ENCODE measurements around the gene R3HDM2. TPM values are rescaled to one million over a fixed set of nuclear protein-coding genes. Genes with fewer than 3 reads are reported as not detected.

R3HDM2 gene
- total RNA-seq, 1 donor from 2014 or later = 32.9 TPM

DNA sequence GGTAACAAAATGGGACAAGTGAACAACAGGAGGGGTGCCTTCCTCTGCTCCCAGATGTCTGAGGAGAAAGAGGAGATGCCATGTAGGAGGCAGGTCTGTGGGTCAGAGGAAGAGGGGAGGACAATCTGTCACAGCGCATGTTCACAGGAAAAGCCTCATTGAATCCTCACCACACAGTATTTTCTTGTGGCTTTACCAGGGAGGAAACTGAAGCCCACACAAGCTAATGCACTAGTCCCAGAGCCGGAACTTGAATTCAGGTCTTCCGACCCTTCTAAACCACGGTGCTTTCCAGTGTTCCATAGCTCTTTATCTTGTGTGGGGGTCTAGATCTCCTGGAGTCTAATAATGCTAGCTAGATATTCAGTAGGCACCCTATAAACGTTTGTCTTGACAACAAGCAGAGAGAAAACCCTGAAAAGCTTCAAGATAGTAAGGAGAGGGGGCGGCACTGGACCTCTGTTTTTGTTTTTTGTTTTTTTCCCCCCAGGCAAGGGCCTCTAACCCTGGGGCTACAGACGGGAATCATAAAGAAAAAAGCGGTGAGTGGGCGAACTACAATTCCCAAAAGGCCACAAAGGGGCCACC is 201.7 kb downstream of the R3HDM2 start:
- DNase-seq = no peak

DNA sequence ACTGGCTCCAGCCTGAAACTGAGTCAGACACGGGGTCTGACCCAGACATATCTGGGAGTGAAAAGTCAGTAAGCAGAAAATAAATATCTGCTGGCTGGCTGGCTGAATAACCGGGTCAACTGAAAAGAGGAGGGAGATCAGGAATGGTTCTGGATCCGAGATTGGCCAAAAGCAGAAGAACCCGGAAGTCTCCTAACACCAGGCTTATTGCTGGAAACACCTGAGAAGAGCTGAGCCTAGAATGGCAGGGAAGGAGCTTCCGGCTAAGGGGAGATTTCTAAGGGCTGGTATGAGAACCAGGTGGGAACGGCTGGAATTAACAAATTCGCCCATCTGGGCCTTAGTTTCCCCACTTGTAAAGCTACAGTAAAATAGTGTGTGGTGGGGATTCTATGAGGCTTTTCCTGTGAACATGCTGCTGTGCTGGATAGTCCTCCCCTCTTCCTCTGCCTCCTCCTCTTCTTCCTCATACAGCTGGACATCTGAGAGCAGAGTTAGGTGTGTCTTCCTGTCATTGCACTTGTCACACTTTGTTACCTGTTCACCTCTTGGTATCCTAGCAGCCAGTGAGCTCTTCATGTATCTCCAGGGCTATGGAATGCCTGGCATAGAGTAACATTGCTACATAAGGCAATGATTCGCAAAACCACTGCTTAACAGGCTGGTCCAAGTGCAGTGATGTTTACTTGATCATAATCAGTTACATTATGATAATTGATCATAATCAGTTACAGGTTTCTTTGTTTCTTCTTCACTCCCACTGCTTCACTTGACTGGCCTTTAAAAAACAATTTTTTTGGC is 203.3 kb downstream of the R3HDM2 start:
- no peak for DNase-seq

DNA sequence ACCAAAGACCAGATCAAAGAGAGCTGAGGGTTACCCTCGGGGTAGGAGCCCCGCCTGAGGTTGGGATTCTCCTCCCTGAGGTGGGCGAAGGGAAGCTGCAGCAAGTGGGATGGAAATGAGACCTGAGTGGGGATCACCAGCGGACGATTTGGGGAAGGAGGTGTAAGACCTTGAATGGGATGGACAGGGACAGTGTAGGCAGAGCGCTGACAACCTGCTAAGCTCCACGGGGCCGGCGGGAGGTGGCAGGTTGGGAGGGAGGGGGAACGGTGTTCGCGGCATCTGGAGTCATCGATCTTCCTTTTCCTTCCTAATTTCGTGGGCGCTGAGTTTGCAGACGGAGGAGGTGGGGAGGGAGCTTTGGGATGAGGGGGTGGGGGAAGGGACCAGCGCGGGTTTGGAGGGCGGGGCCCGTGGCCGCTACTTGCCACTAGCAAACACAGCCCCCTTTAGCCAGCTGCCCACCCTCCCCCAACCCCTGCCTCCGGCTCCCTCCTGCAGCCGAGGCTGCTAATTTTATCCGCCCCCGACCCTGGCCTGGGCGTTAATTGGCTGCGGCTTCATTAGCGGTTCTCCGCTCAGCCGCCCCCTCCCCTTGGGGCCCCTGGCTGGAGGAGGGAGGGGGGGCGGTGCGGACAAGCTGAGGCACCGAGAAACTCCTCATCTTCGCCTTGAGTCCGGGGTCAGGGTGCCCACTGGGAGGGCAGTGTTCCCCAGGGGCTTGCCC is 204.1 kb downstream of the R3HDM2 start:
- DNase-seq = no peak

DNA sequence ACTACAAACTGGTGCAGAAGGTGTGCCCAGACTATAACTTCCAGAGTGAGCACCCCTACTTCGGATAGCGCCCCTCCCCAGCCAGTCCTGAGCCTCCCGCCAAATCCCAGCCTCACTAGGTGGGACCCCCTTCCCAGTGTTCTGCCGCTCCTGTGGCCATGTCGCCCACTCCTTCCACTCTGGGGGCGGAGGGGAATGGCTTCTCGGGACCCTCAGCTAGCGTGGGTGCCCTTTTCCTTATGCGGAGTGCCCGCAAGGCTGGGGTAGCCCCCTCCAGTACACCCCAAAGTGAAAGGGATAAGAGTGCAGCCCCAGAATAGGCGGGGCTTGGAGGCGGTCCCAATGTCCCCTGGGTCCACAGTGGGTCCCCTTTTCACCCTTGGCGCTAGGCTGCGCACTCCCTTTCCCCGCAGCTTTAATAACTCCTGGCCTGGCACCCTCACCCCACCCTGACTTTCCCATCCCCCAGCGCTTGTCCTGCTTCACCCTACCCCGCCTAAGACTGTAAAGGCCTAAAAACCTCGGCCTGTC is 205.1 kb downstream of the R3HDM2 start:
- no peak for DNase-seq

DNA sequence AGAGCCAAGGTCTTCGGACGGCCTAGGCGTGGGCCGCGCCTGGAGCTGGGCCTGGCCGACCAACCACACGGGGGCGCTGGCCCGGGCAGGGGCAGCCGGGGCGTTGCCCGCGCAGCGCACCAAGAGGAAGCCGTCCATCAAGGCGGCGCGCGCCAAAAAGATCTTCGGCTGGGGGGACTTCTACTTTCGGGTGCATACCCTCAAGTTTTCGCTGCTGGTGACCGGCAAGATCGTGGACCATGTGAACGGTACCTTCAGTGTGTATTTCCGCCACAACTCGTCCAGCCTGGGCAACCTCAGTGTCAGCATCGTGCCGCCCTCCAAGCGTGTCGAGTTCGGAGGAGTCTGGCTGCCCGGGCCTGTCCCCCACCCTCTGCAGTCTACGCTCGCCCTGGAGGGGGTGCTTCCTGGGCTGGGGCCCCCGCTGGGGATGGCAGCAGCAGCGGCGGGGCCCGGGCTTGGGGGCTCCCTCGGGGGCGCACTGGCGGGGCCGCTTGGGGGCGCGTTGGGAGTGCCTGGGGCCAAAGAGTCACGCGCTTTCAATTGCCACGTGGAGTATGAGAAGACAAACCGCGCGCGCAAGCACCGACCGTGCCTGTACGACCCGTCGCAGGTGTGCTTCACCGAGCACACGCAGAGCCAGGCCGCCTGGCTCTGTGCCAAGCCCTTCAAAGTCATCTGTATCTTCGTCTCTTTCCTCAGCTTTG is 205.7 kb downstream of the R3HDM2 start:
- no peak for DNase-seq

DNA sequence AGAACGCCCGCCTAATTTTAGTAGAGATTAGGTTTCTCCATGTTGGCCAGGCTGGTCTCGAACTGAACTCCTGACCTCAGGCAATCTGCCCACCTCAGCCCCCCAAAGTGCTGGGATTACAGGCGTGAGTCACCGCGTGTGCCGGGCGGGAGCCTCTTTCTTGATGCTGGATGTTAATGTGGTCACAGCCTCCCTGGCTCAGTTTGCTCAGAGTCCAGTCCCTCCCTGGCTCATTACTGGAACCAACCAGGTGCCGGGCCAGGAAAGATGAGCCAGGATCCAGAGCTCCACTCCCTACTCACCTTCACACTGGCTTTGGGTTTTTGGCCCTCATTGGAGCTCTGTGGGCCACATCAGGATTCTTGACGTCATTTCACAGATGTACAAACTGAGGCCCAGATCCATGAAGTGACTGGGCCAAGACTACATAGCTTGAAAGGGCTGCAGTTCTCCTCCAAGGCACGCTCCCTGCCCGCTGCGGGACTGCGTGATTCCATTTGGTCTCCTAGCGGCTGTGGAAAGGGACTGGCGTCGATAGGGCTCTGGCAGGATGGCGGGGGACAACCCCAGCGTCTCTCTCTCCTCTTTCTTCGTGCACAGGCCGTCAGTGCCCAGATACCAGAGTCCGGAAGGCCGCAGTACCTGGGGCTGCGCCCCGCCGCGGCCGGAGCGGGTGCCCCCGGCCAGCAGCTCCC is 206.4 kb downstream of the R3HDM2 start:
- no peak for DNase-seq

DNA sequence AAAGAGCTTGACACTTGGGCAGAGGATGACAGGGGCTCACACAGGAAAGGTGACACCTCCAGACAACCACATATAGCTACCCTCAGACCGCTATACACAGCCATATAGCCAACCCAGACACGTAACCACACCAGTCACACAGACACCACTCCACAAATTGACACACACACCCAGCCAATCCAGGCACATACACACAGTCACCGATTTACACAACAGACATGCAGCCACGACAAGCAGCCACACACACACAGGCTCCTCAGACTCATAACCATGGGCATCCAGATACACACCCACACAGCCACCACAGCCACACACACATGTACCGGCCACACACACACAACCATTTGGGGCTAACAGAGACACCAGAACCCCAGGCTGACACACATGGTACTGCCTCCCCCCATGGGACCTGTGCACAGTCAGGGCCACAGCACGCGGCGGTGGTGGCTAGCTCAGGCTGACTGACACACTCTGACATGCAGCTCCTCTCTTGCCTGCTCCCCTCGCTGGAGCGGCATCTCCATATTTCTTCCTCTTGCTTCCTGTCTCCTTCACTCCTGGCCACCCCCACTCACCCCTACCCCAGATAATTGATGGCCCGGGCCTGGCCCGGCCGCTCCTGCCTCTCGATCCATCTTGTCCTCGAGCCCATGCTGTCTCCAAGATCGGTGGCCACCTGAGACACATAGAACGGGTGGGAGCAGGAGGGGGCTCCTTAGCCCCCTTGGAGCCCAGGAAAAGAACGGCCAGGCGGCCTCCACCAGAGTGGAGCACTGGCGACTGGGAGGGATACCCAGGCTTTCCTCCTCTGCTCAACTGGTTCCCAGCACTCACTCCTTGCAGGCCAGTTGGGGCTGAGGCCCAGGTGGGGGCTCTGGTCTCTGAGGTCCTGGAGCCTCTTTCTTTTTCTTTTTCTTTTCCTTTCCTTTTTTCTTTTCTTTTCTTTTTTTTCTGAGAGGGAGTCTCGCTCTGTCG is 207.4 kb downstream of the R3HDM2 start:
- peak; percentile 14 for DNase-seq

GRCh38 chr12:57222286-57223190 is 208.3 kb downstream of the R3HDM2 start:
- no peak for DNase-seq

DNA sequence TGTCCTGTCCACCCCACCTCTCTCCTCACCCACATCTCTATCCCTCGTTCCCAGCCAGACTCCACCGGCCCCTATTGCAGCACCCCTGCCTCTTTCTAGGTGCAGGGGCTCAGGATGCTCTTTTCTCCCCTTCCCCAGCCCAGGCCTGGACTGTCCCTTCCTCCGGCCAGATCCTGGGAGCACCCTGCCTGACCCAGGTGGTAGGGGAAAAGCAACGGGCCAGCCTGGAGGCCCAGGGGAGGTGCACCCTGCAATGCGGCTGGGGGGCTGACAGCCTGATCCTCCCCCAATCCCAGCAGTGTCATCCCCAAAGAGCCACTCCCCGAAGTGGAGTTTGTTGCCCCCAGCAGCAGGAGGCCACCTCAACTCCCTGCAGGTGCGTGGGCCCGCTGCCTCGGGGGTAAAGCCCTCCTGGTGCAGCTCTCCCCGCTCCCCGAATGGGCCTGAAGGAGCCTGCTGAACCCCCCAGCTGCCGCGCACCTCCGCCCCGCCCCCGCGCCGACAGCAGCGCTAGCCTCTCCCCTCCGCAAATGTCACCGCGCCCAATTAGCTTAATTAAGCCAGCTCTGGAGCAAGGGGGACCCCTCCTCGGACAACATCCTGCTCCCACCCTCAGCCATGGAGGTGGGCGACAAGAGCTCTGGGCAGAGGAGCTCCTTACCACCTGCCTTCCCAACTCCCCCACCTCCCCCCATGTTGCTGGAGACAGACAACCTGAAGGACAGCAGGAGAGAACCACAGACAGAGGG is 209.5 kb downstream of the R3HDM2 start:
- DNase-seq = no peak

DNA sequence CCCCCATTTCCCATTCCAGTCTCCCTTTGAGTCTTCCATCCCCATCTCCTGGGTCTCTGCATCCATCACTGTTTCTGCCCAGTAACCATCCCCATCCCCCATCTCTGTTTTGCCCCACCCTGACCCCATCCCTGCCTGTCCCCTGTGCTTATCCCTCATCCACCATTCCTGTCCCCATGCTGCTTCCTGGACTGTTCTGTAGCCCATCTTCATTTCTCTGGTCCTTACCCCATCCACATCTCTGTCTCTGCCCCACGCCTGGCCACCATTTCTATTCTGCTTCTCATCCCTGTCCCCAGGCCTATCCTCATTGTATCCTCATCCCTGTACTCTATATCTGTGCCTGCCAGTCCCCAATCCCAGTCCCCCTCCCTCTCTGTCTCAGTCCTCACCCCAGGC is 210.1 kb downstream of the R3HDM2 start:
- no peak for DNase-seq

- no peak for DNase-seq
Measured at GRCh38 chr12:57219993-57220754, 210.7 kb downstream of the R3HDM2 start.

GRCh38 chr12:57219205-57219992 is 211.4 kb downstream of the R3HDM2 start:
- DNase-seq = no peak

- peak; percentile 55 for DNase-seq
Measured at GRCh38 chr12:57218030-57218853, 212.6 kb downstream of the R3HDM2 start.

DNA sequence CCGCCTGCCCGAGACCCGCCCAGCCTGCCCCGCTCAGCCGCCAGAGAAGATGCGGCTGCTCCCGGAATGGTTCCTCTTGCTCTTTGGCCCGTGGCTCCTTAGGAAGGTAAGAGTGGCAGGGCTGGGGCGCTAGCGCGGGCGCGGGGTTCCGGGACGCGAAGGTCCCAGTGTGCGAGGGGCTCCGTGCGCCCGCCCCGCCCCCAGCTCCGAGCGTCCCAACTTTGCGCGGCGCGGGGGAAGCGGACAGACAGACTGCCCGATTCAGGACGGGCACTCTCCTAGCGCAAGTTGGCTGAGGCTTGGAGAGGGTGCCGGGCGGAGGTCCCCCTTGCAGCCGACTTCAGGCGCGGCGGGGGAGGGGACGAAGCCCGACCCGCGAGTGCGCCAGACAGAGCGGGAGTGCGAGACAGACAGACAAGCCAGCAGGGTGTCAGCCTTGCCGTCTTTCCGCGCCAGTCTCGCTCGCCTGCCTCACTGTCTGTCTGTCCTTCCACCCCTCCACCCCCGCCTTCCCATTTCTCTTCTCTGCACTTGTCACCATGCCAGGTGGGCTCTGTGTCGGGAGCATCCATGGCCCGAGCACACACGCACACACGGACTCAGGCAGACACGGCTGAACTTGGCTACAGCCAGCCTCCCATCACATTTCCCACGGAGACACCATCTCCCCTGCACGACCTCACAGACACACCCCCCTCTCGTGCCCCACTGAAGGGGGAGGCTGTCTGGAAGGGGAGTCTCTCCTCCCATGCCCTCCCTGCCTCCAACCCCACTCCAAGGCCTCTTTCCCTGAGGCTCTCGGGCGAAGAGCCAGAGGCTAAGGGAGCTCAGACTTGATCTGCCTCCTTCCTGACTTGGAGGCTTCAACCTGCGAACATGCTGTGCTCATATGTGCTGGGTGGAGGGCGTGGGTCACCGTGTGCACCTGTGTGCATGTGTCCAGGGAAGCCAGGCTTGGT is 213.6 kb downstream of the R3HDM2 start:
- DNase-seq = no peak

Measured in skin of body (tissue), 2 donors.